ENCODE data around the gene SPRY4.
A peak's percentile ranks its signal among the peaks of the same experiment; 100 is the strongest.
"Not testable (repeated sequence)": the region's sequence is repeated elsewhere in the genome, so short reads cannot be mapped to it uniquely, and the experiment has no call there.

Gene SPRY4

GRCh38 chr5:142301540-142301939 is 23.3 kb downstream of the SPRY4 start:
- no CpG with 5 or more reads among the region's 4 CpGs for WGBS, 2 donors (ENCODE audit: extremely low coverage in 2 of 2, insufficient read length in 2 of 2, insufficient replicate concordance in 1 of 2)
- H4K8ac ChIP-seq (ENCODE audit: low read depth, low read length): no peak overlapping the region
- DNase-seq (ENCODE audit: low spot score): no peak

DNA sequence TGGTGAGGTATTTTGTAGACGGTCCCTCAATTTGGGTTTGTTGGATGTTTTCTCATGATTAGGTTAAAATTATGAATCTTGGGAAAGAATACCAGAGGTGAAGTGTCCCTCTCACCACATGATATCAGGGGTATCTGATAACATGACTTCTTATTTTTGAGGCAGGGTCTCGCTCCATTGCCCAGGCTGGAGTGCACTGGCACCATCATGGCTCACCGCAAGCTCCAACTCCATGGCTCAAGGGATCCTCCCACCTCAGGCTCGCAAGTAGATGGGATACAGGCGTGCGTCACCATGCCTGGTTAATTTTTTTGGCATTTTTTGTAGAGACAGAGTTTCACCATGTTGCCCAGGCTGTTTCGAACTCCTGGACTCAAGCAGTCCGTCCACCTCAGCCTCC is 24.1 kb downstream of the SPRY4 start:
- no peak overlapping the region for H2BK15ac ChIP-seq (ENCODE audit: low read length)
- no peak overlapping the region for H2AK5ac ChIP-seq (ENCODE audit: low read depth, low read length)
- no peak overlapping the region for H4K8ac ChIP-seq (ENCODE audit: low read depth, low read length)
- DNase-seq (ENCODE audit: low spot score): no peak
- no peak overlapping the region for H3K23ac ChIP-seq (ENCODE audit: low read depth, low read length, poor library complexity)
- no peak overlapping the region for H4K91ac ChIP-seq (ENCODE audit: low read depth, low read length, poor library complexity)
- no peak overlapping the region for H3K4ac ChIP-seq (ENCODE audit: low read length)
- H3K14ac ChIP-seq (ENCODE audit: low read length): no peak overlapping the region
- no peak overlapping the region for H3K4me3 ChIP-seq (ENCODE audit: low read length in 2 of 2)
- H3K9me3 ChIP-seq (replicated peaks in 1 of 2; ENCODE audit: control insufficient read depth in 2 of 2, insufficient read depth in 1 of 2, low read depth in 1 of 2, low read length in 2 of 2): no peaks in the 10 kb centered on the region
- no peak overlapping the region for H3K18ac ChIP-seq (ENCODE audit: low read length)
- no peak overlapping the region for H3K9ac ChIP-seq (ENCODE audit: low read depth, low read length, poor library complexity)
- WGBS, 2 donors (ENCODE audit: extremely low coverage in 2 of 2, insufficient read length in 2 of 2, insufficient replicate concordance in 1 of 2): no CpG with 5 or more reads among the region's 8 CpGs
- H3K79me1 ChIP-seq (ENCODE audit: low read depth, low read length): peaks cover 3% of the 10 kb centered on the region
- H3K4me1 ChIP-seq (ENCODE audit: control insufficient read depth in 2 of 2, insufficient read depth in 1 of 2, low read depth in 1 of 2, low read length in 2 of 2): peaks cover 8 to 20% of the 10 kb centered on the region in 2 donors
- peaks cover 0 to 5% of the 10 kb centered on the region in 2 donors for H3K36me3 ChIP-seq (replicated peaks in 1 of 2; ENCODE audit: control insufficient read depth in 2 of 2, insufficient read depth in 2 of 2, low read length in 2 of 2)
- H2BK12ac ChIP-seq (ENCODE audit: low read length): no peak overlapping the region
- H2BK5ac ChIP-seq (ENCODE audit: low read length): no peak overlapping the region
- H3K27ac ChIP-seq (replicated peaks; ENCODE audit: low read length): no peak overlapping the region
- H2AFZ ChIP-seq (ENCODE audit: low read length): no peak overlapping the region
- no peak overlapping the region for H2BK120ac ChIP-seq (ENCODE audit: low read depth, low read length)
- H3K27me3 ChIP-seq (ENCODE audit: control insufficient read depth in 3 of 3, insufficient read depth in 3 of 3, low read depth in 1 of 3, low read length in 3 of 3): no peaks in the 10 kb centered on the region
- no peak overlapping the region for H3K4me2 ChIP-seq (ENCODE audit: insufficient read depth, low read length, poor library complexity, severe bottlenecking)

More at GRCh38 chr5:142301540-142301939, 23.3 kb downstream of the SPRY4 start:
- H2BK12ac ChIP-seq (ENCODE audit: low read length): no peak overlapping the region
- no peak overlapping the region for H2AK5ac ChIP-seq (ENCODE audit: low read depth, low read length)
- H3K9me3 ChIP-seq (replicated peaks in 1 of 2; ENCODE audit: control insufficient read depth in 2 of 2, insufficient read depth in 1 of 2, low read depth in 1 of 2, low read length in 2 of 2): no peaks in the 10 kb centered on the region
- H3K4me3 ChIP-seq (ENCODE audit: low read length in 2 of 2): no peak overlapping the region
- peaks cover 0 to 5% of the 10 kb centered on the region in 2 donors for H3K36me3 ChIP-seq (replicated peaks in 1 of 2; ENCODE audit: control insufficient read depth in 2 of 2, insufficient read depth in 2 of 2, low read length in 2 of 2)
- H2AFZ ChIP-seq (ENCODE audit: low read length): no peak overlapping the region
- H4K91ac ChIP-seq (ENCODE audit: low read depth, low read length, poor library complexity): no peak overlapping the region
- no peaks in the 10 kb centered on the region for H3K27me3 ChIP-seq (ENCODE audit: control insufficient read depth in 3 of 3, insufficient read depth in 3 of 3, low read depth in 1 of 3, low read length in 3 of 3)
- H3K4ac ChIP-seq (ENCODE audit: low read length): no peak overlapping the region
- H3K14ac ChIP-seq (ENCODE audit: low read length): no peak overlapping the region
- H2BK15ac ChIP-seq (ENCODE audit: low read length): no peak overlapping the region
- H3K4me1 ChIP-seq (ENCODE audit: control insufficient read depth in 2 of 2, insufficient read depth in 1 of 2, low read depth in 1 of 2, low read length in 2 of 2): peaks cover 6 to 11% of the 10 kb centered on the region in 2 donors
- H3K9ac ChIP-seq (ENCODE audit: low read depth, low read length, poor library complexity): no peak overlapping the region
- peak overlapping the region; percentile 21 for H3K18ac ChIP-seq (ENCODE audit: low read length)
- H2BK5ac ChIP-seq (ENCODE audit: low read length): no peak overlapping the region
- peaks cover 3% of the 10 kb centered on the region for H3K79me1 ChIP-seq (ENCODE audit: low read depth, low read length)
- no peak overlapping the region for H3K23ac ChIP-seq (ENCODE audit: low read depth, low read length, poor library complexity)
- no peak overlapping the region for H3K27ac ChIP-seq (replicated peaks; ENCODE audit: low read length)
- H2BK120ac ChIP-seq (ENCODE audit: low read depth, low read length): no peak overlapping the region
- no peak overlapping the region for H3K4me2 ChIP-seq (ENCODE audit: insufficient read depth, low read length, poor library complexity, severe bottlenecking)

DNA sequence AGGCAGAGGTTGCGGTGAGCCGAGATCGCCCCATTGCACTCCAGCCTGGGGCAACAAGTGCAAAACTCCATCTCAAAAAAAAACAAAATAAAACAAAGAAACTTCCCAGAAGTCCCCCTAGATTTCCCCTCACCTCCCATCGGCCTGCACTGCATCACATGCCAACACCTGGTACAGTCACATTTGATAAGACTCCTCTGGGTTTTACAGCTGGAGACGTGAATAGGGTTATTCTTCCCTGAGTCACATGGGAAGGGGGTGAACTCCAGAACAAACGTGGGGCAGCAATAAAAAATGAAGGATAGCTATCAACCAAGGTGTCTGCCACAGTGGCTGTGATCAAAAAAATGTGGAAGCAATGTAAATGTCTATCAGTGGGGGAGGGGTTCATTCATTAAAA is 26.0 kb downstream of the SPRY4 start:
- Histone ChIP-seq H2BK5ac (ENCODE audit: low read length) (no peak overlapping the region), H3K23ac (ENCODE audit: low read depth, low read length, poor library complexity) (no peak overlapping the region), H2AK5ac (ENCODE audit: low read depth, low read length) (no peak overlapping the region), H3K27ac (replicated peaks; ENCODE audit: low read length) (no peak overlapping the region), H4K8ac (ENCODE audit: low read depth, low read length) (no peak overlapping the region), H2AFZ (ENCODE audit: low read length) (no peak overlapping the region), H3K18ac (ENCODE audit: low read length) (no peak overlapping the region), H3K9me3 (replicated peaks in 1 of 2; ENCODE audit: control insufficient read depth in 2 of 2, insufficient read depth in 1 of 2, low read depth in 1 of 2, low read length in 2 of 2) (no peaks in the 10 kb centered on the region), H3K36me3 (replicated peaks in 1 of 2; ENCODE audit: control insufficient read depth in 2 of 2, insufficient read depth in 2 of 2, low read length in 2 of 2) (peaks cover 0 to 5% of the 10 kb centered on the region in 2 donors), H2BK15ac (ENCODE audit: low read length) (no peak overlapping the region), H3K27me3 (ENCODE audit: control insufficient read depth in 3 of 3, insufficient read depth in 3 of 3, low read depth in 1 of 3, low read length in 3 of 3) (no peaks in the 10 kb centered on the region), H3K9ac (ENCODE audit: low read depth, low read length, poor library complexity) (no peak overlapping the region), H3K79me1 (ENCODE audit: low read depth, low read length) (no peaks in the 10 kb centered on the region), H3K4me3 (ENCODE audit: low read length in 2 of 2) (no peak overlapping the region), H2BK120ac (ENCODE audit: low read depth, low read length) (no peak overlapping the region), H2BK12ac (ENCODE audit: low read length) (no peak overlapping the region), H3K4ac (ENCODE audit: low read length) (no peak overlapping the region), H4K91ac (ENCODE audit: low read depth, low read length, poor library complexity) (no peak overlapping the region), H3K4me1 (ENCODE audit: control insufficient read depth in 2 of 2, insufficient read depth in 1 of 2, low read depth in 1 of 2, low read length in 2 of 2) (peaks cover 12 to 26% of the 10 kb centered on the region in 2 donors), H3K4me2 (ENCODE audit: insufficient read depth, low read length, poor library complexity, severe bottlenecking) (no peak overlapping the region), H3K14ac (ENCODE audit: low read length) (no peak overlapping the region)
- no CpG with 5 or more reads among the region's 6 CpGs for WGBS, 2 donors (ENCODE audit: extremely low coverage in 2 of 2, insufficient read length in 2 of 2, insufficient replicate concordance in 1 of 2)
- DNase-seq (ENCODE audit: low spot score): no peak

GRCh38 chr5:142297786-142298185 is 27.0 kb downstream of the SPRY4 start:
- not testable (repeated sequence) for H2AK5ac ChIP-seq (ENCODE audit: low read depth, low read length); H4K91ac ChIP-seq (ENCODE audit: low read depth, low read length, poor library complexity); H3K14ac ChIP-seq (ENCODE audit: low read length); H3K4ac ChIP-seq (ENCODE audit: low read length); H3K79me1 ChIP-seq (ENCODE audit: low read depth, low read length); H3K9ac ChIP-seq (ENCODE audit: low read depth, low read length, poor library complexity); H4K8ac ChIP-seq (ENCODE audit: low read depth, low read length); H2BK12ac ChIP-seq (ENCODE audit: low read length); H3K4me3 ChIP-seq (ENCODE audit: low read length in 2 of 2); H3K9me3 ChIP-seq (replicated peaks in 1 of 2; ENCODE audit: control insufficient read depth in 2 of 2, insufficient read depth in 1 of 2, low read depth in 1 of 2, low read length in 2 of 2); H3K36me3 ChIP-seq (replicated peaks in 1 of 2; ENCODE audit: control insufficient read depth in 2 of 2, insufficient read depth in 2 of 2, low read length in 2 of 2); DNase-seq (ENCODE audit: low spot score); H3K18ac ChIP-seq (ENCODE audit: low read length); H3K27me3 ChIP-seq (ENCODE audit: control insufficient read depth in 3 of 3, insufficient read depth in 3 of 3, low read depth in 1 of 3, low read length in 3 of 3); H3K4me2 ChIP-seq (ENCODE audit: insufficient read depth, low read length, poor library complexity, severe bottlenecking); H2BK120ac ChIP-seq (ENCODE audit: low read depth, low read length); H2AFZ ChIP-seq (ENCODE audit: low read length); H3K23ac ChIP-seq (ENCODE audit: low read depth, low read length, poor library complexity); H2BK5ac ChIP-seq (ENCODE audit: low read length); H2BK15ac ChIP-seq (ENCODE audit: low read length); H3K27ac ChIP-seq (replicated peaks; ENCODE audit: low read length)
- H3K4me1 ChIP-seq (ENCODE audit: control insufficient read depth in 2 of 2, insufficient read depth in 1 of 2, low read depth in 1 of 2, low read length in 2 of 2): peaks cover 12 to 26% of the 10 kb centered on the region in 2 donors
- WGBS, 2 donors (ENCODE audit: extremely low coverage in 2 of 2, insufficient read length in 2 of 2, insufficient replicate concordance in 1 of 2): no CpG with 5 or more reads among the region's 5 CpGs
